Measurements from ENCODE around the gene BTG2.
"Not testable (repeated sequence)": the region's sequence is repeated elsewhere in the genome, so short reads cannot be mapped to it uniquely, and the experiment has no call there.

Gene BTG2

GRCh38 chr1:203304919-203305808 lies at the start of gene BTG2:
BTG2 (plus strand) TSS chr1:203305519; CDS start chr1:203305607, 88 bp downstream.
- peak; percentile 82 to 85 for DNase-seq (ENCODE audit: low read depth in 2 of 2)

GRCh38 chr1:203256636-203257035 lies 48.7 kb upstream of the BTG2 start:
- not testable (repeated sequence) for DNase-seq (ENCODE audit: low read depth in 2 of 2)

- DNase-seq (ENCODE audit: low read depth in 2 of 2) = no peak
Measured at GRCh38 chr1:203263496-203263895, 41.8 kb upstream of the BTG2 start.

- DNase-seq (ENCODE audit: low read depth in 2 of 2) = no peak
Measured at GRCh38 chr1:203264052-203264501, 41.2 kb upstream of the BTG2 start.

- DNase-seq (ENCODE audit: low read depth in 2 of 2) = no peak
Measured at GRCh38 chr1:203265541-203265940, 39.8 kb upstream of the BTG2 start.

- DNase-seq (ENCODE audit: low read depth in 2 of 2) = not testable (repeated sequence)
Measured at GRCh38 chr1:203266140-203266539, 39.2 kb upstream of the BTG2 start.

GRCh38 chr1:203267347-203267846 lies 37.9 kb upstream of the BTG2 start:
- peak; percentile 72 to 80 for DNase-seq (ENCODE audit: low read depth in 2 of 2)

GRCh38 chr1:203267912-203268311 lies 37.4 kb upstream of the BTG2 start:
- DNase-seq (ENCODE audit: low read depth in 2 of 2) = no peak

GRCh38 chr1:203268901-203269653 lies 36.2 kb upstream of the BTG2 start:
- DNase-seq (ENCODE audit: low read depth in 2 of 2) = no peak

- no peak for DNase-seq (ENCODE audit: low read depth in 2 of 2)
Measured at GRCh38 chr1:203269654-203270020, 35.7 kb upstream of the BTG2 start.

GRCh38 chr1:203270448-203270847 lies 34.9 kb upstream of the BTG2 start:
- DNase-seq (ENCODE audit: low read depth in 2 of 2) = no peak

GRCh38 chr1:203271018-203271743 lies 34.1 kb upstream of the BTG2 start:
- DNase-seq (ENCODE audit: low read depth in 2 of 2) = peak in 1 of 2 donors; percentile 58

- no peak for DNase-seq (ENCODE audit: low read depth in 2 of 2)
Measured at GRCh38 chr1:203271962-203272632, 33.2 kb upstream of the BTG2 start.

GRCh38 chr1:203272633-203273205 lies 32.6 kb upstream of the BTG2 start:
- no peak for DNase-seq (ENCODE audit: low read depth in 2 of 2)

- DNase-seq (ENCODE audit: low read depth in 2 of 2) = peak; percentile 92 to 93
Measured at GRCh38 chr1:203273206-203273868, 32.0 kb upstream of the BTG2 start.

GRCh38 chr1:203273869-203274602 lies 31.3 kb upstream of the BTG2 start:
- no peak for DNase-seq (ENCODE audit: low read depth in 2 of 2)

GRCh38 chr1:203274603-203275381 lies 30.5 kb upstream of the BTG2 start:
- no peak for DNase-seq (ENCODE audit: low read depth in 2 of 2)

- no peak for DNase-seq (ENCODE audit: low read depth in 2 of 2)
Measured at GRCh38 chr1:203275656-203276272, 29.6 kb upstream of the BTG2 start.
